DND-41 (cell line): ENCODE data around the gene GALNT12.

Experiments
- CTCF ChIP-seq: IDR thresholded peaks from 2 replicates; pipeline ENCODE4 v1.5.1; 2012; ENCODE audit warnings: borderline replicate concordance, low read length, moderate library complexity, mild to moderate bottlenecking; ENCODE audit not compliant: poor library complexity, severe bottlenecking; ENCODE audit errors: extremely low read depth
- EZH2 ChIP-seq: IDR thresholded peaks from 3 replicates; pipeline ENCODE4 v1.6.1; 2012; ENCODE audit warnings: borderline replicate concordance, low read depth, mild to moderate bottlenecking, moderate library complexity, low read length, inconsistent platforms; ENCODE audit not compliant: severe bottlenecking

- no peak for TF ChIP-seq CTCF
- TF ChIP-seq EZH2 = no peak
Measured at GRCh38 chr9:98801561-98801960, 5.9 kb upstream of the GALNT12 start.
